A549 treated with ZK216348 at 1 μM for 4 hours (cell line): ENCODE results near the gene GLRX5. TPM values are rescaled to one million over a fixed set of nuclear protein-coding genes. Genes with fewer than 3 reads are reported as not detected.

Experiments
- total RNA-seq: library from RNA; stranded (reverse); fragments of 200-300 nt; extraction: Qiagen RNA extraction; gene quantifications from 5 replicates; pipeline ENCODE4 v1.2.3, GENCODE V29; 2022; ENCODE audit warnings: low read depth

The GLRX5 gene
- 59.4 to 74.6 TPM (median 65.8 TPM) in 5 replicates for total RNA-seq

DNA sequence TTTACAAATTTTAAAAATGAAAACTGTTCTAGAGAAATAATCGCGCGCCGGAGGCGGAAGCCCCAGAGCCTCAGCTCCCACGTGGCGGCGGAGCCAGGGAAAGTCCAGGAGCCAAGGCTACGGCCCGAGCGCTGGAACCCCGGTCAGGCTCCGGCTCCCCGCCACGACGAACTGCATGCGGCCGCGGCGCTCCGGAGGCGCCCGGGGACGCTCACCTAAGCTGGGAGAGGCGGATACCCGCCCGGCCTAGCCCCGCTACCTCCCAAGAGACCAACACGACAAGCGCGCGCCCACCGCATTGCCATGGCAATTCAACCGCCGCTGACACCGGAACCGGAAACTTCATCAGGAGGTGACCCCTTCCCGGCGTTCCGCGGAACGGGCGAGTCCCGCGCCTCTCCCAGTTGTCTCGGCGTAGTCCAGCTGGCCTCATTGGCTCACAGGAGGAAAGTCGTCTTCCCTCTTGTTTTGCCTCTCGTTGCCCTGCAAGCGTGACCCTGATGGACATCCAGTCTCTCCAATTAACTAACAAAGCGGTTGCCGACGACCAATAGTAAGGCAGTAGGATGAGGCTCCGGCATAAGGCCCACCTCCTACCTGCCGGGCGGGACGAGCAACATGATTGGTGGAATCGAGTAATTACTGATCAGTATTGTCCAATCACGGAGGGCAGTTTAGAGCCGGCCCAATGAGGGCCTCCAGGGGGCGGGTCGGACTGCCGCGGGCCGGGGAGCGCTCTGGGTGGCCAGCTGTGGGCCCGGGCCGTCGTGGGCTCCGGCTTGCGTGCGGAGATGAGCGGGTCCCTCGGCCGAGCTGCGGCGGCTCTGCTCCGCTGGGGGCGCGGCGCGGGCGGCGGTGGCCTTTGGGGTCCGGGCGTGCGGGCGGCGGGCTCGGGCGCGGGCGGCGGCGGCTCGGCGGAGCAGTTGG is at the start of gene GLRX5:
Gene GLRX5 (plus strand): TSS at position 752 of the 927 bp plus-strand sequence. CDS start 40 bp downstream, at position 792.

DNA sequence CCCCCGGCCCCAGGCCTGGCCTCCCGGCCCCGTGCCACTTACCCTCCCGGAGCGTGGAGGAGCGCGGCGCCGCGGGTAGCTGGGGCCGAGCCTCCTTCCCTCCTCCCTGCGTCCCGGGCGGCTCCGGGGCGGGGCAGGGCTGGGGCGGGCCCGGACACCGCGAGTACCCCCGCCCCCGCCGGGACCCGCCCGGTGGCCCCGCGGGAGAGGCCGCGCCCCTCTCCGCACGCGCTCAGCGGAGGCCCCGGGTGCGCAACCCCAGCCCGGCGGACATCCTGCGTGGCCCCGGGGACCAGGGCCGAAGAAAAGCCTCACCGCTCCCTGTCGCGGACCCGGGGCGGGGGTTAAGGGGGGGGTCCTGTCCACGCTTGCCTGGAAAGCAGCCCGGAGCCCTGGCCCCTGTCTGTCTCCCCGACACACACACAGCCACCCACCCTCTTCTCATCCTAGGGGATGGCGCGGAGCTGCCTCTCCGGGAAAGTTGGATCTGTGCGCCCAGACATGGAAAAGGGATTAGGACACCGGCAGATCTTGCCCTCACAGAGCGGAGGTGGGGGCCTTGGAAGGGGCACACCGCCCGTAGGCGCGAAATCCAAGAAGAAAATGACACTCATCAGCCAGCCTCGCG is 18.2 kb upstream of the GLRX5 start, which contains the start of gene SYNE3:
Gene SYNE3 (minus strand): TSS at position 97 of the 628 bp plus-strand sequence. CDS start 40,829 bp downstream, outside the sequence.

Other genes starting within 250 kb of the GLRX5 start
- gene CLMN, start 215.1 kb upstream of the GLRX5 start, total RNA-seq: 4.2 to 6.5 TPM (median 4.3 TPM) in 5 replicates
- 0.17 to 0.59 TPM (median 0.51 TPM) in 5 replicates for gene SYNE3, start 18.4 kb upstream of the GLRX5 start, total RNA-seq
- not detected in 5 replicates for gene TCL1B, start 151.4 kb downstream of the GLRX5 start, total RNA-seq
- not detected in 5 replicates for gene TCL1A, start 179.1 kb downstream of the GLRX5 start, total RNA-seq